Measurements from ENCODE around the gene DTNB.

The DTNB gene

DNA sequence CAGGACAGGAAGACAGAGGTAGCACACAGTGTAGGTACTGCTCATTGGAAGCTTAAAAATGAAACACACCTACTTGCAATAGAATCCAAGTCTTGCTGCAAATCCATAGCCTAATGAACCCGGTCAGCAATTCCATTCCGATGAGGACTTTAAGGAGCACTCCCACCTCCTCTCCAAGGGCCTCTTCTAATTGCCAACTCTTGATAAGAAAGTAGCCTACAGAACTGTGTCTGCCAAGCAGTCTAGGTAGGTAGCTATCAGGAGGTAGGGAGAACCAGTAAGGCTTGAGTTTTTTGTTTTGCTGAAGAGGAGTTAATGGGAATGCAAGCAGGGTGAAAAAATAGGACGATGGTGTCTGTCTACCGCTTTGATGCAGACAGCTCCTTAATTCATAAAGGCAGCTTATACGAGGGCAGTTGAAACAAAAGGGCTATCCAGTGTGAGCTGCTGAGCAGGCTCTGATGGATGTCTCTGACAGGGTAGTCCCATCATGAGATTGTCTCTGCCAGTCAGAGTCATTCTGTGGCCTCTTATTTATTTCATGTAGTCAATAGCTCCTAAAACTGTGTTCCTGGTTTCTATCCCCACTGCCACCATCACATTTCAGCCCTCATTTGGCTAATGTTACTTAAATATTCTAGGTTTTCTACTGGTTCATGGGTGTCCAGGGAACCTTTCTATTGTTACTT lies 176.0 kb downstream of the DTNB start:
- no peak for DNase-seq (ENCODE audit: low spot score)

- no peak for DNase-seq (ENCODE audit: low spot score)
Measured at GRCh38 chr2:25494616-25495015, 178.8 kb downstream of the DTNB start.

DNA sequence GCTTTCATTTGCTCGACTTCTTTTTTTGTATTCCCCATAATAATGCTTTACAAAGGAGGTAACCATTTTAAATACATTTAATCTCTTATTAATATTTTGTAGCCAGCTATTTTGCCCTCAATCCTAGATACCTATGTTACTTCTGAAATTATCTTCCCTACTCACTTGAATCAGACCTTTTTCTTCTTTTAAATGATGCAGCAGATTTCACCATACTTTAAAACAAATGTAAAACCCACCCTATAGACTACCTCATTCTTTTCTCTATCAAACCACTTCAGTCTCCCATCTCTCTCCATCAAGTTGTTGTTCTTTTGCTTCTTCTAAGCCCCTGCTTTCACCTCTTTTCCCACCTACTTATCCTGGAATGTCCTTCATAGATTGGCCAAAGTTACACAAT lies 180.2 kb downstream of the DTNB start:
- DNase-seq (ENCODE audit: low spot score) = no peak

DNA sequence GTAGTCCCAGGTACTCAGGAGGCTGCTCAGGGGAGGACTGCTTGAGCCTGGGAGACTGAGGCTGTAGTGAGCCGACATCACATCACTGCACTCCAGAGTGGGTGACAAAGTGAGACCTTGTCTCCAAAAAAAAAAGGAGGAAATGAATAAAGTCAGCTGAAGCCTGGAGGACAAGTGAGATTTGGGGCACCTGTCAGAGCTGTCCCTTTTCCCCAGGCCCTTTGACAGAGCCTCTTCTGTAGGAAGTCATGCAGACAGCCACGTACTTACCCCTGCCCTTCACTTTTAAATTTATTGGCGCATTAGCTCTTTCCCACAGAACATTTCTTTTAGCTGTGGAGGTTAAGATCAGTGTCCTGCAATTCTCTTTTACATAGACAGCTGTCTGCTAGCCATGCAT lies 180.7 kb downstream of the DTNB start:
- DNase-seq (ENCODE audit: low spot score) = no peak

- DNase-seq (ENCODE audit: low spot score) = peak; percentile 38
Measured at GRCh38 chr2:25491966-25492532, 181.3 kb downstream of the DTNB start.

DNA sequence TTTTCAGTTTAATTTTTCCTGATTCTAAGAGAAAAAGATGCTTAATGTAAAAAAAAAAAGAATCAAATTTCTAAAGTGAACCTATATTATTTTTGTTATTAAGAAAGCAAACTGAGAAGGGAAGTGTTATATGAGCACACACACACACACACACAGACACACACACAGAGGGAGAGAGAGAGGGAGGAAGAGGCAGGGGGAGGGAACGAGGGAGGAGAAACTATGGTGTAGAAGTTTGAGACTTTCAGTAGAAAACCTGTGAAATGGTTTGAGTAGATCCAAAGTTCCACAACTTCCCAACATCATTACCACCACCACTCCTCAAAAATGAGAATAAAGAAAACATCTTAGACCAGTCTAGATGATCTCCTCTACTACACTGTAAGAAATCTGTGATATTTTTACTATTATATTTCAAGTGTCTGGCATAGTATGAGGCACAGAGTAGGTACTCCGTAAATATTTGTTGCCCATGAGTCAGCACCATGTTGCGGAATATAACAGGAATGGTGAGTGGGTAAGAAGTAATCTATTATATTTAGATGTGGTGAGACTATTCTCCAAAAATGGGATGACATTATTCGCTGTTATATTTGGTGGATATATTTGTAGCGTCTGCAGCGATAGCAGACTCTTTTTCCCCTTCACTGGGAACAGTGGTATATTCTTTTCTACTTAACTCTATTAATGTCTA lies 182.2 kb downstream of the DTNB start:
- no peak for DNase-seq (ENCODE audit: low spot score)

DNA sequence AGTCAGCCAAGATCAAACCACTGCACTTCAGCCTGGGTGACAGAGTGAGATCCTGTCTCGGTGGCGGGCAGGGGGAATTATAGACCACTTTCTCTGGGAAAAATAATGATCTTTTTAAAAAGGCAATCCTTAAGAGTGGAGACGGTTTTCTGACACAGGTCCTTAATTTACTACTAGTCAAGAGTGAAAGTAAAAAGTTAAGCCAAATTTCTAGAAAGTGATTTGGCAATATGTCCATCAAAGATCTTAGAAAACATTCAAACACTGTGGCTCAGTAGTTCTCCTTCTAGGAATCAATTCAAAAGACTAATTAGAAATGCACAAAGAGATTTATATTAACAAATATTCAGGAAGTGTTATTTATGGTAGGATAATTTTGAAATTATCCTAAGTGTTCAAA lies 183.2 kb downstream of the DTNB start:
- no peak for DNase-seq (ENCODE audit: low spot score)

- DNase-seq (ENCODE audit: low spot score) = no peak
Measured at GRCh38 chr2:25489631-25490030, 183.7 kb downstream of the DTNB start.

- no peak for DNase-seq (ENCODE audit: low spot score)
Measured at GRCh38 chr2:25483607-25484266, 189.6 kb downstream of the DTNB start.

DNA sequence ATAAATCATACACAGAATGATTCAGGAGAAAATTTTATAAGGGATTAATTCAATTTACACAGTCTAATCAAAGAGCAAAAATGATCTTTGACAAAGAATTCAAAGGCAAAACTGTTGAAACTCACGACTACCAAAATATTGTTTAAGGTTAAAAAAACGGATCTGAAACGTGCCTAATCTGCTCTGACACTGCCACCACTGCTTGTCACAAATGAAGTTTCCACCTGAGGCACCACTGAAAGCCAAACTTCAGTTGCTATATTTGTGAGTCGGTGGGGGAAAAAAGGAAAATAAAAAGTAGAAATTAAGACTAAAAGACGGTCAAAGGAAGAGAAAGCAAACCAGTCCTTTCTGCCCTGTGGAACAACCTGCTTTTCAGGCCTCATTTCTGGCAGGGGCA lies 191.0 kb downstream of the DTNB start:
- no peak for DNase-seq (ENCODE audit: low spot score)

GRCh38 chr2:25481381-25482300 lies 191.7 kb downstream of the DTNB start:
- DNase-seq (ENCODE audit: low spot score) = no peak

DNA sequence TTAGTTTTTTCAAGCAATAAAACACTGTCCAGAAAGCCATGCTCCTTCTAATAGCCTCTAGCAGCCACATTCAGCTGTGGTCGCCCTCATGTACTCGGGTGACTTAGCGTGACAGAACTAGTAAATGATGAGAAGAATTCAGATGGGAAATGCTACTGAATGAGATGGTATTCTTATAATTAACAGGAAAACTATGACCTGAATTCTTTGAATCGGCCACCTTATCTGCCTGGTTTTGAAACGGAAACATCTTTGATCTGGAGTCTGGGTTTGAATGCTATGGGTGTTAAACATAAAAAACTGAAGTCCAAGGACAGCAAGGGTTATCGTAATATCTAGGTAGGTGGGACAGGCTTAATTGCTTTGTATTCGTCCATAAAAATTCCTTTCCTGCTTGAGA lies 192.8 kb downstream of the DTNB start:
- no peak for DNase-seq (ENCODE audit: low spot score)

DNA sequence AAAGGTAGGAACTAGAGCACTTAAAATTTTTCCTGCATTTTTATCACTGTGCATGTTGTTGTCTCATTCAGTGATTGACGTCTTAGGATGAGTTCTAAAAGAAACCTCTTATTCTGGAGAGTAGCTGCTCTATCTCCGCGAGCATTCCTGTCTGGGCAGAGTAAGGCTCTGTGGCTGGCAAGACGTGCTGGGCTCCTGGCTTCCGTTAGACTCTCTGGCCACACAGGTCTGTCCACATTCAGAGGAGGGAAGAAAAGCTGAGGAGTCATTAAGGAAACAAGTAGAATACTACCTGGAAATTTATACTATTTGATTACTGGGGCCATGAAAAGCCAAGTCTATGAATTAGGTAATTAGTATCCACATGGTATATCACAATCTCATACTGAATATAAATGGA lies 193.6 kb downstream of the DTNB start:
- DNase-seq (ENCODE audit: low spot score) = no peak

- DNase-seq (ENCODE audit: low spot score) = no peak
Measured at GRCh38 chr2:25478736-25479135, 194.6 kb downstream of the DTNB start.

DNA sequence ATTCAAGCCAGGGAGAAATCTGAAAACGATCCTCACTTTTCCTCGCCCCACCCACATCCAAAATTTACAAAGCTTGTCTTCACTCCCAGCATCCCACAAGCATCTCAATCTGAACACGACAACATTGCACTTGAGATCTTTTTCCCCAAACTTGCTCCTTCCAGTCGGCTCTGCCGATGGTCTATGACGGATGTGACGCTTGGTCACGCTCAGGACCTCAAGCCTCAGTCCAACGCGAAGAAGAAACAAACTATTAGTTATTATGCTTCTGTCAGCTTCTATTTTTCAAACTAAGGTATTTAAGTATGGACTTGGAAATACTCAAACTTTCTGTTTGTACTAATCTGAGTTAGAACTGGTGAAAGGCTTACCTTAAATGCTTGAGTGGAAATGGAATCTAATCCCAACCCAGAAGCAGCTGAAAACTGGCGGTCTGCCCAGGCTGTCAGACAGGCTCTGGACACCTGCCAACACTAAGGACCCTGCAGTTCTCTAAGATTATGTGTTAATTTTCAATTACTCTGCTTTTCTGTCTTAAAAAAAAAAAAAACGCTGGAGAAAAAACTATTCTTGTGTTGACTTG lies 199.5 kb downstream of the DTNB start:
- DNase-seq (ENCODE audit: low spot score) = peak; percentile 75

DNA sequence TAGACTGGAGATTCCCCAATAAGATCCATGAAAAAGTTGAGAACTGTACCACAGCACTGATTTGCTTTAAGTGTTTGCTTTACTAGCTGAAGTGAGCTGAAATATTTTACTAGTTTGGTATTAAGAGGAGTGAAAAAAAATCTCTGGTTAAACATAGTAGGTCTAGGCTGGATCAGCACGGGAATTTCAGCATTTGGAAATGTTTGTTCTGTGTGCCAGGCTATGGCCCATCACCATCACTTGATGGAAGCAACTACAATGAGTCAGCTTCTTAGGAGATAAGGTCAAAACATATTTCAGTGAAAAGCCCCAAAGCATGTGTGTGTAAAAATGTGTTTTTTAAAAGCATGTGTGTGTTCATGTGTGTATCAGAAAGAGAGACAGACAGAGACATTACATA lies 200.2 kb downstream of the DTNB start:
- no peak for DNase-seq (ENCODE audit: low spot score)

DNA sequence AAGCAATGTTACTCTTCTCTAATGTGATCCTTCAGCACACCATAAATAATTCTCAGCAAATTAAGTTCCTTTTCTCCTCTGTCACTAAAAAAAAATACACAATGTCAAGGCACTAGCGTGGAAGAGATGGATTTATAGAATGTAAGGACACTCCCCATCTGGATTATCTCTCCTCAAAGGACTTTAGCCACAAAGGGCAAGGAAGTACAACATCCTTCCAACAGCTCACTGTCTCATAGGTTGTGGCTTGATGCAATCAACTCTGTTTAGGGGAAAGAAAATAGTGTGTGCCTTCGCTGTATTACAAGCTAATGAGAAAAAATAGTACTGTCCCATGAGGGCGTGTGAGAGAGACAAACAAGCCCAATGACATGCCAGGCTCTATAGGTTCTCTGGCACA lies 202.6 kb downstream of the DTNB start:
- no peak for DNase-seq (ENCODE audit: low spot score)

- DNase-seq (ENCODE audit: low spot score) = no peak
Measured at GRCh38 chr2:25467743-25468142, 205.6 kb downstream of the DTNB start.

GRCh38 chr2:25462021-25462420 lies 211.4 kb downstream of the DTNB start:
- DNase-seq (ENCODE audit: low spot score) = no peak

DNA sequence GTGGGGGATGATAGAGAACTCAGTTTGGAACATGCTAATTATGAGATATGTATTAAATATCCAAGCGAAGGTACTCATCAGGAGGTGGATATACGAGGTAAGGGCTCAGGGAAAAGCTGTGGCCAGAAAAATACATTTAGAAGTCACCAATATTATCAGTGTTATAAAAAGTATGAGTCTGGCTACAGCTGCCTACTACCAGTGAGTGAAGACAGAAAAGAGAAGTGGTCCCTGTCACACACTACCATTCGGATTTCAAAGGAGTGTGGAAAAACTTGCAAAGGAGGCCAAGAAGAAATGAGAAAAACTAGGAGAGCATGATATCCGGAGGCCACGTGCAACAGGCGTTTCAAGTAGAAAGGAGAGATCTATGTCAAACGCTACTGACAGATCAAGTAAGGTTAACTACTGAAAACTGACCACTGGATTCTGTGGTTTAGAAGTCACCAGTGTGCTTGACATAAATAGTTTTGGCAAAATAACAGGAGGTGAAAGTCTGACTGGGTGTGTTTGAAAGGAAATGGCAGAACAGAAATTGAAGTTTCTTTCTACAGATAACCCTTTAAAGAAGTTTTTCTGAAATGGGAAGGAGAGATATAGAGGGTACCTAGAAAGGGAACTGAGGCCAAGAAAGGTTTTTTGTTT lies 213.0 kb downstream of the DTNB start:
- DNase-seq (ENCODE audit: low spot score) = no peak

All from D341Med (cell line).